ENCODE results near the gene ATP1A1. TPM values are rescaled to one million over a fixed set of nuclear protein-coding genes. Genes with fewer than 3 reads are reported as not detected.

The ATP1A1 gene
- total RNA-seq, 1 donor: 122 TPM

DNA sequence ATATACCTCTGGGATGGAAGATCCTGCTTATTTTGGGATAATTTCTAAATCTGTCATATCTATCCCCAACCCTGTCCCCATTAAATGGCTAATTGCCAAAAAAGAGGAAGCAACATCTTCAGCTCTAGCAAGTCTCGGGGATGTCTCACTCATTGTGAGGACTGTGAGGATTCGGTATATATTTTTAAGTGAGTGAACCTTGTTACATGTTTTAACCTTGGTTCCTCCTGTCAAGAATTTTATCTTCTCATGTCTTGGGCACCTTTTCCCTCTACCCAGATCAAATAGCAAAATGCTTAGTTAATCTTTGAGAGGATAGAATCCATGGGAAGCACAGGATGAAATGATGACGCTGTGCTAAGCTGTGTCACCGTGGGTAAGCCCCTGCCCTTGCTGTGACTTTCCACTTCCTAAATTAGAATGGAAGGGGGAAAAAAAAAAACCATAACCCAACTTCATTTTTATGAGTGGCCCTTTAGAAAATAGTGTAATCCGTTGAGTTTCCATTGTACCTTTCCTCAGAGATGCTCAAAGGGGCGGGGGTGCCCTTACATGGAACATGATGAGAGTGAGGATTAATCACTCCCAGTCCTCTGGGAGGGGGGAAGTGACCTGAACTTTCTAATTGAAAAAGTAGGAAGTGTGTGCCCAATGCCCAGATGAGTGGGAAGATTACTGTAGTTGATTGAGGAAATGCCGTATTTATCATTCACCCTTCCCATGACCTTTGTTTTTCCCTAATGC is 7.6 kb downstream of the ATP1A1 start:
- H2AFZ ChIP-seq (ENCODE audit: low read length): no peak overlapping the region
- H3K27me3 ChIP-seq (ENCODE audit: insufficient read depth, low read length): no peaks in the 10 kb centered on the region
- H3K4me2 ChIP-seq (ENCODE audit: insufficient read depth, low read length): no peak overlapping the region
- no peak overlapping the region for H3K27ac ChIP-seq (ENCODE audit: low read depth, low read length)
- no peak overlapping the region for H3K4me3 ChIP-seq (ENCODE audit: insufficient read depth, low read length)
- DNase-seq (ENCODE audit: insufficient read length, low spot score, missing footprints): no peak
- H4K20me1 ChIP-seq (ENCODE audit: insufficient read depth, low read length): peaks cover 31% of the 10 kb centered on the region
- peaks cover 38% of the 10 kb centered on the region for H3K4me1 ChIP-seq (ENCODE audit: insufficient read depth, low read length)
- TF ChIP-seq, protein P1, sequence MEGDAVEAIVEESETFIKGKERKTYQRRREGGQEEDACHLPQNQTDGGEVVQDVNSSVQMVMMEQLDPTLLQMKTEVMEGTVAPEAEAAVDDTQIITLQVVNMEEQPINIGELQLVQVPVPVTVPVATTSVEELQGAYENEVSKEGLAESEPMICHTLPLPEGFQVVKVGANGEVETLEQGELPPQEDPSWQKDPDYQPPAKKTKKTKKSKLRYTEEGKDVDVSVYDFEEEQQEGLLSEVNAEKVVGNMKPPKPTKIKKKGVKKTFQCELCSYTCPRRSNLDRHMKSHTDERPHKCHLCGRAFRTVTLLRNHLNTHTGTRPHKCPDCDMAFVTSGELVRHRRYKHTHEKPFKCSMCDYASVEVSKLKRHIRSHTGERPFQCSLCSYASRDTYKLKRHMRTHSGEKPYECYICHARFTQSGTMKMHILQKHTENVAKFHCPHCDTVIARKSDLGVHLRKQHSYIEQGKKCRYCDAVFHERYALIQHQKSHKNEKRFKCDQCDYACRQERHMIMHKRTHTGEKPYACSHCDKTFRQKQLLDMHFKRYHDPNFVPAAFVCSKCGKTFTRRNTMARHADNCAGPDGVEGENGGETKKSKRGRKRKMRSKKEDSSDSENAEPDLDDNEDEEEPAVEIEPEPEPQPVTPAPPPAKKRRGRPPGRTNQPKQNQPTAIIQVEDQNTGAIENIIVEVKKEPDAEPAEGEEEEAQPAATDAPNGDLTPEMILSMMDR (IDR thresholded peaks at IDR 0.05; ENCODE audit: extremely low read depth, low read depth, low read length): no peak
- H3K9me3 ChIP-seq (ENCODE audit: low read depth, low read length): no peaks in the 10 kb centered on the region
- peaks cover 5% of the 10 kb centered on the region for H3K36me3 ChIP-seq (ENCODE audit: insufficient read depth, low read length)
- H3K79me2 ChIP-seq (ENCODE audit: insufficient read depth, low read length): peaks cover 80% of the 10 kb centered on the region

DNA sequence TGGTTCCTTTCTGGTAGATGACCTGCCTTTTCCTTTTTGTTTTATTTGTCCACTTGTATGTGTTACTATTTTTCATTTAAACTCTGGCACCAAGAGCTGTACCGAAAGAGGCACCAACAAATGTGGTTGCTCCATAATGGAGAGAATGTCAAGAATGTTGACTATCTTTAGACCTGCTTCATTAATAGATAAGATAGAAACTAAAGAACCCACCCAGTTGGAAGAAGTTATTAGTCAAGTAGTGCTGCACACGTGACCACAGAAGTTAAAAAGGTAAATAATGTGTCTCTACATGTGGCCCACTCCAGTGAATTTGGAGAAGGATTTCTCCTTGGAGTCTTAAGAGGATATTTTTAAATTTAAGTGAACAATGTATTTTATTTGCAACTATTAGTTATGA is 9.3 kb downstream of the ATP1A1 start:
- H4K20me1 ChIP-seq (ENCODE audit: insufficient read depth, low read length): peaks cover 31% of the 10 kb centered on the region
- no peak overlapping the region for H3K4me3 ChIP-seq (ENCODE audit: insufficient read depth, low read length)
- peaks cover 16% of the 10 kb centered on the region for H3K36me3 ChIP-seq (ENCODE audit: insufficient read depth, low read length)
- DNase-seq (ENCODE audit: insufficient read length, low spot score, missing footprints): no peak
- no peaks in the 10 kb centered on the region for H3K27me3 ChIP-seq (ENCODE audit: insufficient read depth, low read length)
- no peak overlapping the region for H3K4me2 ChIP-seq (ENCODE audit: insufficient read depth, low read length)
- H3K4me1 ChIP-seq (ENCODE audit: insufficient read depth, low read length): peaks cover 21% of the 10 kb centered on the region
- H3K9me3 ChIP-seq (ENCODE audit: low read depth, low read length): no peaks in the 10 kb centered on the region
- no peak overlapping the region for H3K27ac ChIP-seq (ENCODE audit: low read depth, low read length)
- TF ChIP-seq, protein P1 (IDR thresholded peaks at IDR 0.05; ENCODE audit: extremely low read depth, low read depth, low read length): no peak
- no peak overlapping the region for H2AFZ ChIP-seq (ENCODE audit: low read length)
- H3K79me2 ChIP-seq (ENCODE audit: insufficient read depth, low read length): peaks cover 72% of the 10 kb centered on the region

DNA sequence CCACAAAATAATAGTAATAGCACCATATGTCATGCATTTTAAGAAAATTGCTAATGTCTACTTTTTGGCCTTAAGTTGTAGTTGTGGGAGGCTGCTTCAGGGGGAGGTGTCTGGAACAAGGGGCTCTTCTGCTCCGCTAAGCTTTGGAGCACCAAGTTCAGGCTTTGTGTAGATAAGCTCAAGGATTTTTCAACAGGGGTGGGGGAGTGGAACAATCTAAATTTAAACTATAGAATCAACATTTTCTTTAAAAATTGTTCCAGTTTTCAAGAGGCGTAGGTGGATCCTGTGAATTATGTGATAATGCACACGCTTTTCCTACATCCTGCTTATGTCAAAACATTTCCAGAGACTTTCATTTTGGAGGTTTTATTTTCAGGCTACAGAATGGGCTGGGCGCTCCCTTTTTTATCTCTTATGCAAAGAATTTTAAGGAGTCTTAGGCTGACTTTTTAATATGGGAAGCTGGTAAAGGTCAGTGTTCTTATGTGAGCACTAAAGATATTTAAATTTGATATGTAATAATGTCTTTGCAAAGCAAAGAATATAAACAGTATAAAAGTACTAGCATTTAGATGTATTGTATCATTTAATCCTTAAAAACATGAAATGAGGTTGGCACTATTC is 9.9 kb downstream of the ATP1A1 start:
- H4K20me1 ChIP-seq (ENCODE audit: insufficient read depth, low read length): peaks cover 31% of the 10 kb centered on the region
- TF ChIP-seq, protein P1 (IDR thresholded peaks at IDR 0.05; ENCODE audit: extremely low read depth, low read depth, low read length): no peak
- H2AFZ ChIP-seq (ENCODE audit: low read length): no peak overlapping the region
- H3K27me3 ChIP-seq (ENCODE audit: insufficient read depth, low read length): no peaks in the 10 kb centered on the region
- H3K9me3 ChIP-seq (ENCODE audit: low read depth, low read length): no peaks in the 10 kb centered on the region
- peaks cover 71% of the 10 kb centered on the region for H3K79me2 ChIP-seq (ENCODE audit: insufficient read depth, low read length)
- H3K27ac ChIP-seq (ENCODE audit: low read depth, low read length): no peak overlapping the region
- H3K36me3 ChIP-seq (ENCODE audit: insufficient read depth, low read length): peaks cover 22% of the 10 kb centered on the region
- peaks cover 16% of the 10 kb centered on the region for H3K4me1 ChIP-seq (ENCODE audit: insufficient read depth, low read length)
- no peak overlapping the region for H3K4me3 ChIP-seq (ENCODE audit: insufficient read depth, low read length)
- DNase-seq (ENCODE audit: insufficient read length, low spot score, missing footprints): no peak
- H3K4me2 ChIP-seq (ENCODE audit: insufficient read depth, low read length): no peak overlapping the region

DNA sequence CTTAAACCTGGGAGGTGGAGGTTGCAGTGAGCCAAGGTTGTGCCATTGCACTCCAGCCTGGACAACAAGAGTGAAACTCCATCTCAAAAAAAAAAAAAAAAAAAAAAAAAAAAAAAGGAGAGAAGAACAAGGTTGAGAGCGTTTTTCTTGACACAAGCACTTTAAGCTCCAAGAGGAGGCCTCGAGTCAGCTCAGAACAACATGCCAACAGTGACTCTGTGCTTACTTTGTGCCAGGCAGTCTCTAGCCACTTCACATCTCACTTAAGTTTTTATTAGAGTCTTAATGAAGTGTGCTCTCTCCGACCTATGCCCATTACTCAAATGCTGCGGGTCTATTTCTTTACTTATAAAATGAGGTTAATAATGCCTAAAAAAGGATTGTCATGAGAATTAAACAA is 13.0 kb downstream of the ATP1A1 start:
- Histone ChIP-seq H4K20me1 (ENCODE audit: insufficient read depth, low read length) (peaks cover 11% of the 10 kb centered on the region), H2AFZ (ENCODE audit: low read length) (no peak overlapping the region), H3K79me2 (ENCODE audit: insufficient read depth, low read length) (peaks cover 47% of the 10 kb centered on the region), H3K4me3 (ENCODE audit: insufficient read depth, low read length) (no peak overlapping the region), H3K36me3 (ENCODE audit: insufficient read depth, low read length) (peaks cover 53% of the 10 kb centered on the region), H3K27me3 (ENCODE audit: insufficient read depth, low read length) (no peaks in the 10 kb centered on the region), H3K27ac (ENCODE audit: low read depth, low read length) (no peak overlapping the region), H3K9me3 (ENCODE audit: low read depth, low read length) (no peaks in the 10 kb centered on the region), H3K4me1 (ENCODE audit: insufficient read depth, low read length) (no peaks in the 10 kb centered on the region), H3K4me2 (ENCODE audit: insufficient read depth, low read length) (no peak overlapping the region)
- DNase-seq (ENCODE audit: insufficient read length, low spot score, missing footprints): no peak
- TF ChIP-seq, protein P1 (IDR thresholded peaks at IDR 0.05; ENCODE audit: extremely low read depth, low read depth, low read length): no peak

Data from osteoblast (primary cell).